Subcutaneous abdominal adipose tissue (tissue), 5 donors: ENCODE data around the gene DGKK.

ENCODE experiments used
- H3K27ac ChIP-seq: one replicate; pipeline ENCODE4 v1.7.0; 2013; ENCODE audit warnings: low read depth, mild to moderate bottlenecking, inconsistent platforms, low read length, moderate library complexity
- H3K27me3 ChIP-seq, 5 donors: one replicate each; pipeline ENCODE4 v1.7.0; 2013; ENCODE audit warnings: low read length in 5 of 5, inconsistent platforms in 1 of 5; ENCODE audit not compliant: control insufficient read depth in 5 of 5, insufficient read depth in 4 of 5
- H3K36me3 ChIP-seq, 5 donors: one replicate each; pipeline ENCODE4 v1.7.0; 2013; ENCODE audit warnings: low read length in 5 of 5; ENCODE audit not compliant: control insufficient read depth in 5 of 5, insufficient read depth in 5 of 5
- H3K4me1 ChIP-seq, 5 donors: one replicate each; pipeline ENCODE4 v1.7.0; 2013; ENCODE audit warnings: low read length in 5 of 5, mild to moderate bottlenecking in 3 of 5, moderate library complexity in 1 of 5; ENCODE audit not compliant: control insufficient read depth in 5 of 5, insufficient read depth in 5 of 5
- H3K4me3 ChIP-seq, 5 donors: one replicate each; pipeline ENCODE4 v1.7.0; 2013; ENCODE audit warnings: low read length in 5 of 5, low read depth in 1 of 5
- H3K9ac ChIP-seq, 5 donors: one replicate each; pipeline ENCODE4 v1.7.0; 2013; ENCODE audit warnings: low read length in 5 of 5, mild to moderate bottlenecking in 4 of 5, moderate library complexity in 3 of 5
- H3K9me3 ChIP-seq, 5 donors: one replicate each; pipeline ENCODE4 v1.7.0; 2013; ENCODE audit warnings: low read length in 5 of 5; ENCODE audit not compliant: control insufficient read depth in 5 of 5
- donor health status: healthy.
- donor health status: healthy.
- donor health status: healthy.
- donor health status: healthy.
- donor health status: healthy.

DGKK gene

DNA sequence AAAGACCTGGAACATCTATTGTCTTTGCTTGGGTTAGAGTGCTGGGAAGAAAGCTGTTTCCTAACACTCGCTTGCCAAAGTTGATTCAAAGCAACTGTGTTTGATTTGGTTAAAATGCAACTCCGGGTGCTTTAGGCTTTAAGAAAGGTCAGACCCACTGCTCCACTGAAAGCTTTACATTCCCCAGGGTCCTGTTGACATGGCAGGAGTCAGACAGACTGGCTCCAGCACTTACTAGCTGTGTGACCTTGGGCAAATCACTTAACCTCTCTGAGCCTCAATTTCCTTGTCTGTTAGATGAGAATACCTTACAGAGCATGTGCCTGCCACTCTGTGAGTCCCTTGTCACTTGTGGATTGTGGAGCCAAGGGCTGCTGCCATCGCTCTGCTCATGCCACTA, 39.0 kb downstream of the DGKK start:
- H3K36me3 ChIP-seq: no peaks in the 10 kb centered on the region
- H3K27me3 ChIP-seq: peaks cover 10 to 26% (median 20%) of the 10 kb centered on the region in 5 donors
- no peak overlapping the region for H3K4me3 ChIP-seq
- H3K4me1 ChIP-seq: no peaks in the 10 kb centered on the region
- H3K9ac ChIP-seq: no peak overlapping the region
- no peaks in the 10 kb centered on the region for H3K9me3 ChIP-seq
- no peak overlapping the region for H3K27ac ChIP-seq

DNA sequence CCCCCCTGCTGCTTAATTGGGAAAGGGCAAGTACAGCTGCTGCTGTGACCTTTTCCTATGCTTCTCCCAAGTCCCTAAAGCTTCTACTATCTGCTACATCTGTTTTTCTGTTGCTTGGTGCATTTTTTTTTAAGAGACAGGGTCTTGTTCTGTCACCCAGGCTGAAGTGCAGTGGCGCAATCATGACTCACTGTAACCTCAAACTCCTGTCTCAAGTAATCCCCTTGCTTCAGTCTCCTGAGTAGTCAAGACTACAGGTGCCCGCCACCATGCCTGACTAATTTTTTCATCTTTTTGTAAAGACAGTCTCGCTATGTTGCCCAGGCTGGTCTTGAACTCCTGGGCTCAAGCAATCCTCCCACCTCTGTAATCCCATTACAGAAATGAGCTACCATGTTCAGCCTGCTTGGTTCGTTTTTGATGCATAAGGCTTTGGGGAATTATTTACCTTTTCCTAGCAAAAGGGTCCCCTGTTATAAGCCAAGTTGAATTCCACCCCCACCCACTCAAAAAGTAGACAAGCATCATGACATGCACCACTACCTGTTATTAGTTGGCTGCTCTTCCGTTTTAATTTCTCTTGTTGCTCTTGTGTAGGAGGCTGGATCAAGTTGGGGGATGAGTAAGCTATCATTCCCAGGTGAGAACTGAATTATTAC, 39.6 kb downstream of the DGKK start:
- Histone ChIP-seq H3K27ac (no peak overlapping the region), H3K9me3 (no peaks in the 10 kb centered on the region), H3K4me3 (no peak overlapping the region), H3K9ac (no peak overlapping the region), H3K36me3 (no peaks in the 10 kb centered on the region), H3K4me1 (no peaks in the 10 kb centered on the region), H3K27me3 (peaks cover 10 to 26% (median 20%) of the 10 kb centered on the region in 5 donors)

DNA sequence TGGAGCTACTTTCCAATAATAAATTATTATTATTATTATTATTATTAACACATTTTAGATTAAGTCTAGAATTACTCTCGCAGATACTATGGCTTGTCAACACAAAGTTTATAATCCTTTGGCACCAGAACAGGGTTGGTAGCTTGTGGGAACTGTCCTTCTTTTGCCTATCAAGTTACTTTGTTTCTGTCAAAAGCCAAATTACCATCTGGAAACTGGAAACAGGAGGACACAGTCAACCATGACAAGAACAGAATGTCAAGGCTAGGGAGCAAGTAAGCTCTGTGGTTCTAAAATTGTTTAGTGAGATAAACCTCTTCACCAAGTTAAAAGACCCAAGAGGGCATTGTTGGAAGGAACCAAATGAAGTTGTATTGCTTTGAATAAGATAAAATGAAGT, 42.5 kb downstream of the DGKK start:
- Histone ChIP-seq H3K27me3 (peaks cover 12 to 19% (median 17%) of the 10 kb centered on the region in 5 donors), H3K4me3 (no peak overlapping the region), H3K9ac (no peak overlapping the region), H3K4me1 (no peaks in the 10 kb centered on the region), H3K9me3 (no peaks in the 10 kb centered on the region), H3K27ac (no peak overlapping the region), H3K36me3 (no peaks in the 10 kb centered on the region)

DNA sequence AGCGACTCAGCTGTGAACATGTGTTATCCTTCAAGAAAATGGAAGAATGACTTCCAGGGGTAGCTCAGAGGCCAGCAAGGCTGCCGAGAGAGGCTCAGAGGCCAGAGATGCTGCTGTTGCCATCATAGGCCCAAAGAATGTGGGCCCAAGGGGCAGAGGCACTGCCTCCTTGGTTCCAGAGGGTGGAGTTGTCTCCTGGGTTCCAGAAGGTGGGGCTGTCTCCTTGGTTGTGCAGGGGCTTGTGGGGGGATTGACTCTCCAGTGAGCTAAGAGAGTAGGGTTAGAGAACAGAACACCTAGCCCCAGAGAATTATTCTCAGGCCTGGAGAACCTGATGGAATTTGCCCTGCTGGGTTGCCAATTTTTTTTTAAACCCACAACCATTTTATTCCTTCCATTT, 62.6 kb downstream of the DGKK start:
- peaks cover 0 to 10% (median 8%) of the 10 kb centered on the region in 5 donors for H3K27me3 ChIP-seq
- no peak overlapping the region for H3K27ac ChIP-seq
- no peaks in the 10 kb centered on the region for H3K4me1 ChIP-seq
- H3K36me3 ChIP-seq: no peaks in the 10 kb centered on the region
- H3K4me3 ChIP-seq: no peak overlapping the region
- H3K9ac ChIP-seq: no peak overlapping the region
- peaks cover 7 to 15% (median 12%) of the 10 kb centered on the region in 5 donors for H3K9me3 ChIP-seq

DNA sequence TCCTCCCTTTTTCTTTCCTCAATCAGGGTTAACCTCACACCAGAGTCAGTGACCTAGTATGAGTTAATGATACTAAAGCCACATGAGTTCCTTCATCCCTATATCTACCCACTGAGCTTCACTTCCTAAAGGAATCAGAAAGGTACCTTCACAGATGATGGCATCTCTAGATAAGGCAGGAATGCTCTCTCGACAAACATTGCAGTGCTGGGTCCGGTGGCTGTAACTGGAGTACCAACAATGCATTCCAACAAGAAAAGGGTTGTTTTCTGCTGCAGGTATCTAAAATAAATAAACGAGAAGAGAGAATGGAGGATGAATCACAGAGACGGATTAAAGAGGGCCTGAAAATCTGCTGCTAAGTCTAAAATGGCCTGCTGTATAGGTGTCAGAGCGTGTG, 66.7 kb downstream of the DGKK start:
- Histone ChIP-seq H3K4me1 (no peaks in the 10 kb centered on the region), H3K9ac (no peak overlapping the region), H3K9me3 (peaks cover 7 to 15% (median 12%) of the 10 kb centered on the region in 5 donors), H3K4me3 (no peak overlapping the region), H3K36me3 (no peaks in the 10 kb centered on the region), H3K27ac (no peak overlapping the region), H3K27me3 (peaks cover 0 to 14% (median 8%) of the 10 kb centered on the region in 5 donors)

DNA sequence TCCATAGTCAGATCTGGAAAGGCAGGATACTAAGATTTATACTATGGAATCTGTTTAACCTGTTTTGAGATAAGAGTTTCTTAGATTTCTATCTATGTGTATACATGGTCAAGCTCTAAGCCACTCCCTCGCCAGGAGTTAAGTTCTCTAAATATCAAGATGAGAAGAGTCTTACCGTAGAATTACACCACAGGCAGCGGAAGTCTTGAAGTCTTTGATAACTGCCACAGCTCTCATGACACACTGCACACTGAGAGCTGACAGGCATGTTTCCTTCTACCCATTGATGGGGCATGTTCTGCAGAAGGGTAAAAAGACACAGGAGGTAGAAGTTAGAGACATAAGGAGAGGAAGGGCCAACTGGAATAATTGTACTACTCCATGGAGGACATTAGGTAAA, 67.7 kb downstream of the DGKK start:
- no peak overlapping the region for H3K4me3 ChIP-seq
- no peak overlapping the region for H3K27ac ChIP-seq
- H3K4me1 ChIP-seq: no peaks in the 10 kb centered on the region
- H3K9me3 ChIP-seq: peaks cover 6 to 14% (median 11%) of the 10 kb centered on the region in 5 donors
- H3K36me3 ChIP-seq: no peaks in the 10 kb centered on the region
- H3K9ac ChIP-seq: no peak overlapping the region
- peaks cover 0 to 13% (median 9%) of the 10 kb centered on the region in 5 donors for H3K27me3 ChIP-seq

DNA sequence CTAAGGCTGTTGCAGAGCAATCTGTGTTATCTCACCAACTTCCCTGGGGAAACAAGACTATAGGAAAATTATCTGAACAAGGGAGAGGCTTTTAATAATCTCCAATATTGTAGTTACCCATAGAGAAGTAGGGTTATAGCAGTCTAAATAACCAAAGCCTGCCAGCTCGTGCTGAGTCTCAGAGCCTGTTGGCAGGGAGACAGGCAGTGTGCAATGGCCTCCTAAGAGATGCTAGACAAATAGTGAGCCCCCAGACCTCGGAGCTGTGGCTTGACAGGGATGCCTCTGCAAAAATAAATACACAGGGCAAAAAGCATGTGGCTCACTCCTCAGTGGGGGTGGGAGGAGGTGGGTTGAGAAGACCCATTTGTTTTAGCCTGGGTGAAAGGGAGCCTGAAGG, 76.7 kb downstream of the DGKK start:
- no peaks in the 10 kb centered on the region for H3K9me3 ChIP-seq
- H3K4me1 ChIP-seq: no peaks in the 10 kb centered on the region
- peaks cover 3 to 20% (median 9%) of the 10 kb centered on the region in 5 donors for H3K27me3 ChIP-seq
- no peak overlapping the region for H3K27ac ChIP-seq
- H3K4me3 ChIP-seq: no peak overlapping the region
- H3K9ac ChIP-seq: no peak overlapping the region
- no peaks in the 10 kb centered on the region for H3K36me3 ChIP-seq

DNA sequence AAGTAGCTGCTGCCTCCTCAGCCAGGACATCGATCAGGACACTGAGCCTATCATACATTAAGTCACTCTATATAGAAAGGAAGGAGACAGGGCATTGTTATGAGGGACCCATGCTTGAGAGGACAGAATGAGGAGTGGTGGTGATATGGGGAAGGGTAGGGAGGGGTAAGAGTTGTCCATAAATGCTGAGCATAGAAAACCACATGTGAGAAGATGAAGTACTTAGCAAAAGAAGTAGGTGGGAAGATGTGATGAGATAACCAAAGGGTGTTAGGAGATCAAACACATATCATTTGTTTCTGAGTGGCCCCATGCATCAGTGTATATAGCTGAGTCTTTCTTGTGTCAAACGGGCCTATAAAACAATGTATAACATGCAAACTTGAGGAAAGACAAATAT, 84.1 kb downstream of the DGKK start:
- no peaks in the 10 kb centered on the region for H3K4me1 ChIP-seq
- H3K27ac ChIP-seq: no peak overlapping the region
- no peak overlapping the region for H3K4me3 ChIP-seq
- H3K9ac ChIP-seq: no peak overlapping the region
- peaks cover 0 to 5% (median 0%) of the 10 kb centered on the region in 5 donors for H3K9me3 ChIP-seq
- H3K27me3 ChIP-seq: peaks cover 2 to 15% (median 4%) of the 10 kb centered on the region in 5 donors
- no peaks in the 10 kb centered on the region for H3K36me3 ChIP-seq

DNA sequence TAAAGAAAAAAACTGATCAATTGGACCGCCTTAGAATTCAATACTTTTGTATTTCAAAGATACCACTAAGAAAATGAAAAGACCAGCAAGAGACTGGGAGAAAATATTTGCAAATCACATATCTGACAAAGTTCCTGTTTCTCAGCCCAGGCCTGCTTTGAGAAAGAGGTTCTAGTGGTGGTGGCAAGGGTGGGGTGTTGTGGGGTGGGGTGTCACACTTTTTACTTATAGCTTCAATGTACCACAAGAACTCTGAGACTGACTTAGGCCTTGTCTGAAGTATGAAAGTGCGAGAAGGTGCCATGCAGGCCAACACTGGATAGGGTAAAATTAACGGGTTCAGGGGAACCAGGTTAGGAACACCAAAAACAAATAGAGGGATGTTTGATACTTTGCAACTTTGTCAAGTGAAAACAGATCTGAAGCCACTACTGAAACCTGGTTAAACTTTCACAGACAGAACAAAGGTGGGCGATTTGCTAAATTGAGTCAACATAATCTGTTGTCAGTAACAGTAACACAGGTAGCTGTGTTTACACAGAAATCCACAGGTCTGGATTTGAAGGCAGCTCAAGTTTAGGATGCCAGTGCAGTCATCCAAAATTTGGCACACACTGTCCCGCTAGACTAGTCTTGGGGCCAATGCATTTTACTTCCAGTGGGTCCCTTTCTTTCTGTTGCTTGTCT, 88.8 kb downstream of the DGKK start:
- peaks cover 0 to 5% (median 0%) of the 10 kb centered on the region in 5 donors for H3K9me3 ChIP-seq
- H3K36me3 ChIP-seq: no peaks in the 10 kb centered on the region
- H3K27ac ChIP-seq: no peak overlapping the region
- peaks cover 0 to 15% (median 4%) of the 10 kb centered on the region in 5 donors for H3K27me3 ChIP-seq
- H3K4me1 ChIP-seq: no peaks in the 10 kb centered on the region
- H3K4me3 ChIP-seq: no peak overlapping the region
- H3K9ac ChIP-seq: no peak overlapping the region

DNA sequence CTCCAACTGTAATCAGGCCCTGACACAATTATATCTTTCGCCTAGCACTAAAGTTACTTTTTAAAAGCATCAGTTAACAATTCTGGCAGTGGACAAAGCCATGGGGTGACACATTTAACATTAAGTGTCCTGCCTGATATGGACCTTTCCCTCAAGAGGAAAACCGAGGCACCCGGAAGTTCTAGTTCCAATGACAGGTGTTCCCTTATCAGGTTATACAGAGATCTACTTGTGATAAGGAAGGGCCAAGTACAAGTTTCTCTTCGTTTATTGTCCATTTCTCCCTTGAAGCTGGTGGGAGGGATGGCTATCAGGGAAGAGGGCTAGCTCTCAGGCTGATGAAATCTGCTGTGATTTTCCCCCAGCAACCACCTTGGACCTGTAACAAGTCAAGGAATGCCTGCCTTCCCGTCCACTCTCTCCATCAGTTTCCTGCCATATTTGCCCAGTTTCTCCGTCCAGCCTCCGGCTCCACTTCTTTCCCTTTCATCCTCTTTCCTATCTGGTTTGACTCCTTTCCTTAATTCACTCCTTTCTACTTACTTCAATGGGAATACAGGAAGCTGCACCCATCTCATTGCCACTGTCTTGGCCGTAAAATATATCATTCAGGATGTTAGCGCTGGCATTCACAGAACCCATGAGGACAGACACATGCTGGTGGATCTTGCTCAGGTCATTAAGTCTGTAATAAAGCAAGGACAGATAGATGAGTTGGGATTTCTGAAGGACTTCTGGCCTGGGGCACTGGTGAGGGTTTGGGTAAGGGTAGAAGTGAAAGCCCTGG, 95.0 kb downstream of the DGKK start:
- no peak overlapping the region for H3K27ac ChIP-seq
- no peak overlapping the region for H3K4me3 ChIP-seq

More for the DNA sequence above, 95.0 kb downstream of the DGKK start:
- H3K9me3 ChIP-seq: no peaks in the 10 kb centered on the region
- H3K36me3 ChIP-seq: no peaks in the 10 kb centered on the region
- H3K4me1 ChIP-seq: no peaks in the 10 kb centered on the region
- H3K9ac ChIP-seq: no peak overlapping the region
- H3K27me3 ChIP-seq: peaks cover 2 to 23% (median 9%) of the 10 kb centered on the region in 5 donors
